ES-I3 (cell line): Measurements from ENCODE around the gene FHL1.

ENCODE experiments used
- H3K36me3 ChIP-seq: 2 replicates; pipeline ENCODE4 v1.6.1; 2013; ENCODE audit warnings: mild to moderate bottlenecking, low read length, control low read depth, moderate library complexity; ENCODE audit not compliant: insufficient read depth
- H3K4me1 ChIP-seq: 2 replicates; pipeline ENCODE4 v1.6.1; 2013; ENCODE audit warnings: mild to moderate bottlenecking, control low read depth, low read length; ENCODE audit not compliant: insufficient read depth
- H3K9ac ChIP-seq: 2 replicates; pipeline ENCODE4 v1.6.1; 2013; ENCODE audit warnings: low read depth, mild to moderate bottlenecking, low read length, moderate library complexity
- H3K9me3 ChIP-seq: 2 replicates; pipeline ENCODE4 v1.6.1; 2013; ENCODE audit warnings: mild to moderate bottlenecking, low read length, moderate library complexity; ENCODE audit not compliant: control insufficient read depth, insufficient read depth

FHL1 gene

GRCh38 chrX:136202889-136203288 is 55.6 kb downstream of the FHL1 start:
- H3K9ac ChIP-seq, result no peak overlapping the region
- no peaks in the 10 kb centered on the region for H3K9me3 ChIP-seq
- no peaks in the 10 kb centered on the region for H3K36me3 ChIP-seq
- peaks cover 27% of the 10 kb centered on the region for H3K4me1 ChIP-seq

GRCh38 chrX:136203438-136203837 is 56.1 kb downstream of the FHL1 start:
- Histone ChIP-seq H3K9me3 (no peaks in the 10 kb centered on the region), H3K9ac (no peak overlapping the region), H3K4me1 (peaks cover 27% of the 10 kb centered on the region), H3K36me3 (no peaks in the 10 kb centered on the region)

GRCh38 chrX:136203951-136204350 is 56.6 kb downstream of the FHL1 start:
- Histone ChIP-seq H3K9me3 (no peaks in the 10 kb centered on the region), H3K36me3 (no peaks in the 10 kb centered on the region), H3K9ac (no peak overlapping the region), H3K4me1 (peaks cover 23% of the 10 kb centered on the region)

GRCh38 chrX:136204571-136204970 is 57.2 kb downstream of the FHL1 start:
- no peaks in the 10 kb centered on the region for H3K36me3 ChIP-seq
- peaks cover 17% of the 10 kb centered on the region for H3K4me1 ChIP-seq
- no peaks in the 10 kb centered on the region for H3K9me3 ChIP-seq
- no peak overlapping the region for H3K9ac ChIP-seq

GRCh38 chrX:136205882-136206380 is 58.6 kb downstream of the FHL1 start:
- Histone ChIP-seq H3K9ac (no peak overlapping the region), H3K36me3 (no peaks in the 10 kb centered on the region), H3K9me3 (no peaks in the 10 kb centered on the region), H3K4me1 (peaks cover 7% of the 10 kb centered on the region; the same call in 1 of the 2 replicates)

GRCh38 chrX:136206916-136207315 is 59.6 kb downstream of the FHL1 start:
- H3K9me3 ChIP-seq, result no peaks in the 10 kb centered on the region
- H3K4me1 ChIP-seq, result peaks cover 7% of the 10 kb centered on the region; the same call in 1 of the 2 replicates

GRCh38 chrX:136207546-136207945 is 60.2 kb downstream of the FHL1 start:
- Histone ChIP-seq H3K4me1 (peaks cover 7% of the 10 kb centered on the region; the same call in 1 of the 2 replicates), H3K36me3 (no peaks in the 10 kb centered on the region), H3K9ac (no peak overlapping the region), H3K9me3 (no peaks in the 10 kb centered on the region)

More at GRCh38 chrX:136206916-136207315, 59.6 kb downstream of the FHL1 start:
- Histone ChIP-seq H3K9ac (no peak overlapping the region), H3K36me3 (no peaks in the 10 kb centered on the region)

- Histone ChIP-seq H3K4me1 (peaks cover 7% of the 10 kb centered on the region; the same call in 1 of the 2 replicates), H3K9ac (no peak overlapping the region), H3K9me3 (no peaks in the 10 kb centered on the region), H3K36me3 (no peaks in the 10 kb centered on the region)
Measured at GRCh38 chrX:136209016-136209738, 61.8 kb downstream of the FHL1 start.

GRCh38 chrX:136209751-136210150 is 62.4 kb downstream of the FHL1 start:
- H3K9me3 ChIP-seq, result no peaks in the 10 kb centered on the region
- H3K9ac ChIP-seq, result no peak overlapping the region
- 0 out of 2 replicates have a peak, but pooled peaks cover 4% of the 10 kb centered on the region for H3K4me1 ChIP-seq
- no peaks in the 10 kb centered on the region for H3K36me3 ChIP-seq

- no peaks in the 10 kb centered on the region for H3K9me3 ChIP-seq
- 0 out of 2 replicates have a peak, but pooled peaks cover 3% of the 10 kb centered on the region for H3K4me1 ChIP-seq
- H3K9ac ChIP-seq, result no peak overlapping the region
- no peaks in the 10 kb centered on the region for H3K36me3 ChIP-seq
Measured at GRCh38 chrX:136210243-136210642, 62.9 kb downstream of the FHL1 start.

GRCh38 chrX:136210806-136211205 is 63.5 kb downstream of the FHL1 start:
- H3K4me1 ChIP-seq, result no peaks in the 10 kb centered on the region
- no peaks in the 10 kb centered on the region for H3K36me3 ChIP-seq
- no peaks in the 10 kb centered on the region for H3K9me3 ChIP-seq
- no peak overlapping the region for H3K9ac ChIP-seq

GRCh38 chrX:136211766-136212556 is 64.6 kb downstream of the FHL1 start:
- Histone ChIP-seq H3K4me1 (no peaks in the 10 kb centered on the region), H3K36me3 (no peaks in the 10 kb centered on the region; the same call in 1 of the 2 replicates)

GRCh38 chrX:136212557-136213111 is 65.3 kb downstream of the FHL1 start:
- Histone ChIP-seq H3K36me3 (no peaks in the 10 kb centered on the region; the same call in 1 of the 2 replicates), H3K9ac (no peak overlapping the region), H3K9me3 (no peaks in the 10 kb centered on the region), H3K4me1 (no peaks in the 10 kb centered on the region)

More at GRCh38 chrX:136211766-136212556, 64.6 kb downstream of the FHL1 start:
- Histone ChIP-seq H3K9ac (no peak overlapping the region), H3K9me3 (no peaks in the 10 kb centered on the region)

- H3K4me1 ChIP-seq, result no peaks in the 10 kb centered on the region
- no peaks in the 10 kb centered on the region; the same call in 1 of the 2 replicates for H3K36me3 ChIP-seq
- H3K9me3 ChIP-seq, result no peaks in the 10 kb centered on the region
- no peak overlapping the region for H3K9ac ChIP-seq
Measured at GRCh38 chrX:136214551-136214950, 67.2 kb downstream of the FHL1 start.
